Activated T-helper 2 cell treated with anti-CD3 and anti-CD28 coated beads, Interferon-gamma antibody, Interleukin-2, Interleukin-4, amounts not matched to agents 10 μg/mL and 5 μg/mL and 100 μg/mL, durations not matched to agents 14 hours and 24 hours and 36 hours (primary cell): ENCODE measurements around the gene MBOAT1. TPM values are rescaled to one million over a fixed set of nuclear protein-coding genes. Genes with fewer than 3 reads are reported as not detected.

Experiments used
- DNase-seq: peaks from one replicate; pipeline ENCODE4 v3.0.0; 2021; ENCODE audit warnings: low spot score
- H3K27ac Mint-ChIP-seq: one replicate; pipeline ENCODE4 v1.8.0; 2021; ENCODE audit warnings: mixed read lengths
- H3K27me3 Mint-ChIP-seq: one replicate; pipeline ENCODE4 v1.8.0; 2021; ENCODE audit warnings: low read depth, mixed read lengths
- H3K36me3 Mint-ChIP-seq: one replicate; pipeline ENCODE4 v1.8.0; 2021; ENCODE audit warnings: low read depth, mixed read lengths
- H3K4me1 Mint-ChIP-seq: one replicate; pipeline ENCODE4 v1.8.0; 2021; ENCODE audit warnings: low read depth, mixed read lengths
- H3K4me3 Mint-ChIP-seq: one replicate; pipeline ENCODE4 v1.8.0; 2021; ENCODE audit warnings: low read depth, mild to moderate bottlenecking, moderate library complexity, mixed read lengths
- H3K9me3 Mint-ChIP-seq: one replicate; pipeline ENCODE4 v1.8.0; 2021; ENCODE audit warnings: mixed read lengths
- intact Hi-C: fragments of 100-400 bp; cut with micrococcal nuclease; formaldehyde crosslinking; loops from one replicate; pipeline ENCODE4 v1.15.1; 2023
- total RNA-seq: library from RNA; stranded (reverse); gene quantifications from 2 replicates; pipeline ENCODE4 v1.2.3, GENCODE V29; 2022

The MBOAT1 gene
- total RNA-seq, 1 donor from 2014 or later: 32.8 TPM

- Mint-ChIP-seq H3K4me3 (no peak overlapping the region), H3K4me1 (peaks cover 8% of the 10 kb centered on the region)
These were observed 84.3 kb downstream of the MBOAT1 start for GRCh38 chr6:20128018-20128417.

GRCh38 chr6:20126789-20127653 lies 85.2 kb downstream of the MBOAT1 start:
- intact Hi-C loops: loop anchor here (1.0 to 2.0 kb wide), 2 partner anchors 34 to 85 kb away; partner anchors contain the start of gene MBOAT1
- DNase-seq: peak; percentile 41
- Mint-ChIP-seq H3K27me3 (no peaks in the 10 kb centered on the region), H3K27ac (no peak overlapping the region), H3K9me3 (no peaks in the 10 kb centered on the region), H3K4me1 (peaks cover 8% of the 10 kb centered on the region), H3K4me3 (no peak overlapping the region), H3K36me3 (peaks cover 55% of the 10 kb centered on the region)

More at GRCh38 chr6:20128018-20128417, 84.3 kb downstream of the MBOAT1 start:
- intact Hi-C loops: no loop called here
- Mint-ChIP-seq H3K27ac (peak overlapping the region; percentile 23), H3K27me3 (no peaks in the 10 kb centered on the region), H3K36me3 (peaks cover 59% of the 10 kb centered on the region), H3K9me3 (no peaks in the 10 kb centered on the region)
- no peak for DNase-seq

- intact Hi-C loops: loop anchor here (1.0 to 2.0 kb wide), 2 partner anchors 33 to 86 kb away; partner anchors contain the start of gene MBOAT1
- DNase-seq: no peak
- Mint-ChIP-seq H3K4me1 (peaks cover 8% of the 10 kb centered on the region), H3K4me3 (no peak overlapping the region), H3K36me3 (peaks cover 56% of the 10 kb centered on the region), H3K27ac (no peak overlapping the region), H3K9me3 (no peaks in the 10 kb centered on the region), H3K27me3 (no peaks in the 10 kb centered on the region)
These were observed 86.0 kb downstream of the MBOAT1 start for GRCh38 chr6:20126102-20126752.

GRCh38 chr6:20124545-20124944 lies 87.7 kb downstream of the MBOAT1 start:
- H3K36me3 Mint-ChIP-seq: peaks cover 47% of the 10 kb centered on the region

GRCh38 chr6:20119485-20119884 lies 92.8 kb downstream of the MBOAT1 start:
- no peaks in the 10 kb centered on the region for H3K4me1 Mint-ChIP-seq
- no peak overlapping the region for H3K4me3 Mint-ChIP-seq
- intact Hi-C loops: no loop called here

More at GRCh38 chr6:20124545-20124944, 87.7 kb downstream of the MBOAT1 start:
- no peak overlapping the region for H3K4me3 Mint-ChIP-seq
- H3K9me3 Mint-ChIP-seq: no peaks in the 10 kb centered on the region
- H3K27me3 Mint-ChIP-seq: no peaks in the 10 kb centered on the region
- no peak overlapping the region for H3K27ac Mint-ChIP-seq
- peaks cover 8% of the 10 kb centered on the region for H3K4me1 Mint-ChIP-seq
- DNase-seq: no peak
- intact Hi-C loops: no loop called here

GRCh38 chr6:20118892-20119291 lies 93.4 kb downstream of the MBOAT1 start:
- H3K4me3 Mint-ChIP-seq: no peak overlapping the region
- no peak overlapping the region for H3K27ac Mint-ChIP-seq
- peaks cover 55% of the 10 kb centered on the region for H3K36me3 Mint-ChIP-seq
- H3K4me1 Mint-ChIP-seq: no peaks in the 10 kb centered on the region
- H3K27me3 Mint-ChIP-seq: no peaks in the 10 kb centered on the region
- intact Hi-C loops: no loop called here
- no peak for DNase-seq
- no peaks in the 10 kb centered on the region for H3K9me3 Mint-ChIP-seq

More at GRCh38 chr6:20119485-20119884, 92.8 kb downstream of the MBOAT1 start:
- H3K27ac Mint-ChIP-seq: no peak overlapping the region
- H3K9me3 Mint-ChIP-seq: no peaks in the 10 kb centered on the region
- no peaks in the 10 kb centered on the region for H3K27me3 Mint-ChIP-seq
- DNase-seq: no peak
- peaks cover 55% of the 10 kb centered on the region for H3K36me3 Mint-ChIP-seq

- Mint-ChIP-seq H3K4me1 (no peaks in the 10 kb centered on the region), H3K27ac (no peak overlapping the region), H3K27me3 (no peaks in the 10 kb centered on the region), H3K4me3 (no peak overlapping the region), H3K9me3 (no peaks in the 10 kb centered on the region), H3K36me3 (peaks cover 55% of the 10 kb centered on the region)
- no peak for DNase-seq
- intact Hi-C loops: no loop called here
These were observed 94.8 kb downstream of the MBOAT1 start for GRCh38 chr6:20117474-20117873.

- Mint-ChIP-seq H3K27me3 (no peaks in the 10 kb centered on the region), H3K9me3 (no peaks in the 10 kb centered on the region), H3K36me3 (peaks cover 55% of the 10 kb centered on the region), H3K4me3 (no peak overlapping the region), H3K4me1 (no peaks in the 10 kb centered on the region), H3K27ac (no peak overlapping the region)
- DNase-seq: no peak
- intact Hi-C loops: no loop called here
These were observed 95.5 kb downstream of the MBOAT1 start for GRCh38 chr6:20116792-20117191.

- Mint-ChIP-seq H3K27ac (no peak overlapping the region), H3K27me3 (no peaks in the 10 kb centered on the region), H3K36me3 (peaks cover 59% of the 10 kb centered on the region), H3K4me3 (no peak overlapping the region), H3K9me3 (no peaks in the 10 kb centered on the region), H3K4me1 (no peaks in the 10 kb centered on the region)
- no peak for DNase-seq
- intact Hi-C loops: no loop called here
These were observed 96.9 kb downstream of the MBOAT1 start for GRCh38 chr6:20115246-20115980.

GRCh38 chr6:20113649-20114224 lies 98.5 kb downstream of the MBOAT1 start:
- Mint-ChIP-seq H3K27me3 (no peaks in the 10 kb centered on the region), H3K4me1 (no peaks in the 10 kb centered on the region), H3K27ac (no peak overlapping the region), H3K36me3 (peaks cover 57% of the 10 kb centered on the region), H3K9me3 (no peaks in the 10 kb centered on the region), H3K4me3 (no peak overlapping the region)
- no peak for DNase-seq
- intact Hi-C loops: no loop called here

- intact Hi-C loops: no loop called here
- no peak for DNase-seq
- Mint-ChIP-seq H3K36me3 (peaks cover 56% of the 10 kb centered on the region), H3K27me3 (no peaks in the 10 kb centered on the region), H3K27ac (no peak overlapping the region), H3K4me1 (no peaks in the 10 kb centered on the region), H3K9me3 (no peaks in the 10 kb centered on the region), H3K4me3 (no peak overlapping the region)
These were observed 99.4 kb downstream of the MBOAT1 start for GRCh38 chr6:20112841-20113240.

GRCh38 chr6:20112241-20112640 lies 100.0 kb downstream of the MBOAT1 start:
- Mint-ChIP-seq H3K36me3 (peaks cover 56% of the 10 kb centered on the region), H3K4me1 (no peaks in the 10 kb centered on the region), H3K9me3 (no peaks in the 10 kb centered on the region), H3K27me3 (no peaks in the 10 kb centered on the region), H3K4me3 (no peak overlapping the region), H3K27ac (no peak overlapping the region)
- DNase-seq: no peak
- intact Hi-C loops: no loop called here
